ENCODE data around the gene CBLN3.
"Not testable (repeated sequence)": the region's sequence is repeated elsewhere in the genome, so short reads cannot be mapped to it uniquely, and the experiment has no call there.

The CBLN3 gene

DNA sequence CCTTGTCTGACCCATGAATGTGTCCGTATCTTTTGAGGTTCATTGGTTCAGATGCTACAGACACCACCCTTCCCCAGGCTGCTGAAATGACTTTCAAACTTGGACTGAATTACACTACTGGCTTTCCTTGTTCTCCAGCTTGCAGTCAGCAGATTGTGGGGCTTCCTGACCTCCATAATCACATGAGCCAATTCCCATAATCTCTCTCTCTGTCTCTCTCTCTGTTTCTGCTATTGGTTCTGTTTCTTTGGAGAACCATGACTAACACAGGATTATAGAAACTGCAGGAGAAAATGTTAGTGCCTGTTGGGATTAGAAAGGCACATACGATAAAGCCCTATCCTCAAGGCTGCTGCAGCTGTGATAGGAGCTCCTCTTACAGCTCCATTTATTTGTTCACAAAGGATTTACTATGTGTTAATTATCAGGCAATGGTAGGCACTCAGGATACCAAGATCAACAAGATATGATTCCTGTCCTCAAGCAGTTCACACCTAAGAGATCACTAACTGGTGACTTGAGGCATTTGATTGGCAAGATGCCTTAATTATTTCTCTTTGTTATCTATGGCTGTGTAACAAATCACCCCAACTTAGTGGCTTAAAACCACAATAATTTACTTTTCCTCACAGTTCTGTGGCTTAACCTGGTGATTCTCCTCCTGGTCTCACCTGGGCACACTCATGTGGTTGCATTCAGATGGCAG, 40.8 kb downstream of the CBLN3 start (continued):
- TF ChIP-seq, protein P1, sequence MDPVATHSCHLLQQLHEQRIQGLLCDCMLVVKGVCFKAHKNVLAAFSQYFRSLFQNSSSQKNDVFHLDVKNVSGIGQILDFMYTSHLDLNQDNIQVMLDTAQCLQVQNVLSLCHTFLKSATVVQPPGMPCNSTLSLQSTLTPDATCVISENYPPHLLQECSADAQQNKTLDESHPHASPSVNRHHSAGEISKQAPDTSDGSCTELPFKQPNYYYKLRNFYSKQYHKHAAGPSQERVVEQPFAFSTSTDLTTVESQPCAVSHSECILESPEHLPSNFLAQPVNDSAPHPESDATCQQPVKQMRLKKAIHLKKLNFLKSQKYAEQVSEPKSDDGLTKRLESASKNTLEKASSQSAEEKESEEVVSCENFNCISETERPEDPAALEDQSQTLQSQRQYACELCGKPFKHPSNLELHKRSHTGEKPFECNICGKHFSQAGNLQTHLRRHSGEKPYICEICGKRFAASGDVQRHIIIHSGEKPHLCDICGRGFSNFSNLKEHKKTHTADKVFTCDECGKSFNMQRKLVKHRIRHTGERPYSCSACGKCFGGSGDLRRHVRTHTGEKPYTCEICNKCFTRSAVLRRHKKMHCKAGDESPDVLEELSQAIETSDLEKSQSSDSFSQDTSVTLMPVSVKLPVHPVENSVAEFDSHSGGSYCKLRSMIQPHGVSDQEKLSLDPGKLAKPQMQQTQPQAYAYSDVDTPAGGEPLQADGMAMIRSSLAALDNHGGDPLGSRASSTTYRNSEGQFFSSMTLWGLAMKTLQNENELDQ (tag by site-specific recombination; IDR thresholded peaks at IDR 0.05; ENCODE audit: low read depth), result no peak
- TF ChIP-seq ZNF629 (tag by site-specific recombination; IDR thresholded peaks at IDR 0.05), result no peak
- TF ChIP-seq ZNF664 (tag by site-specific recombination; IDR thresholded peaks at IDR 0.05), result no peak
- no peak for TF ChIP-seq KLF16 (tag by site-specific recombination; IDR thresholded peaks at IDR 0.05)
- TF ChIP-seq ZBTB20 (tag by site-specific recombination; IDR thresholded peaks at IDR 0.05), result no peak
- TF ChIP-seq ZNF76 (tag by site-specific recombination; IDR thresholded peaks at IDR 0.05; ENCODE audit: borderline replicate concordance, low read depth), result no peak
- TF ChIP-seq ZFP37 (tag by site-specific recombination; IDR thresholded peaks at IDR 0.05), result no peak
- no peak for TF ChIP-seq ZNF341 (tag by site-specific recombination; IDR thresholded peaks at IDR 0.05; ENCODE audit: low read depth)
- peak; percentile 19; the same call in 1 of the 2 replicates for TF ChIP-seq OSR2 (tag by site-specific recombination; IDR thresholded peaks at IDR 0.05)
- no peak for TF ChIP-seq KLF10 (tag by site-specific recombination; IDR thresholded peaks at IDR 0.05)
- peak; percentile 36 for TF ChIP-seq ZBTB8A (tag by site-specific recombination; IDR thresholded peaks at IDR 0.05)
- no peak for TF ChIP-seq ZNF530 (tag by site-specific recombination; IDR thresholded peaks at IDR 0.05; ENCODE audit: low read depth)
- TF ChIP-seq ZNF140 (tag by site-specific recombination; IDR thresholded peaks at IDR 0.05), result no peak
- TF ChIP-seq ZNF366 (tag by site-specific recombination; conservative IDR thresholded peaks at IDR 0.05), result no peak
- TF ChIP-seq, protein P2, sequence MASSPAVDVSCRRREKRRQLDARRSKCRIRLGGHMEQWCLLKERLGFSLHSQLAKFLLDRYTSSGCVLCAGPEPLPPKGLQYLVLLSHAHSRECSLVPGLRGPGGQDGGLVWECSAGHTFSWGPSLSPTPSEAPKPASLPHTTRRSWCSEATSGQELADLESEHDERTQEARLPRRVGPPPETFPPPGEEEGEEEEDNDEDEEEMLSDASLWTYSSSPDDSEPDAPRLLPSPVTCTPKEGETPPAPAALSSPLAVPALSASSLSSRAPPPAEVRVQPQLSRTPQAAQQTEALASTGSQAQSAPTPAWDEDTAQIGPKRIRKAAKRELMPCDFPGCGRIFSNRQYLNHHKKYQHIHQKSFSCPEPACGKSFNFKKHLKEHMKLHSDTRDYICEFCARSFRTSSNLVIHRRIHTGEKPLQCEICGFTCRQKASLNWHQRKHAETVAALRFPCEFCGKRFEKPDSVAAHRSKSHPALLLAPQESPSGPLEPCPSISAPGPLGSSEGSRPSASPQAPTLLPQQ (tag by site-specific recombination; IDR thresholded peaks at IDR 0.05), result no peak
- no peak for TF ChIP-seq EGR2 (tag by site-specific recombination; IDR thresholded peaks at IDR 0.05; ENCODE audit: low read depth)
- TF ChIP-seq, protein P3, sequence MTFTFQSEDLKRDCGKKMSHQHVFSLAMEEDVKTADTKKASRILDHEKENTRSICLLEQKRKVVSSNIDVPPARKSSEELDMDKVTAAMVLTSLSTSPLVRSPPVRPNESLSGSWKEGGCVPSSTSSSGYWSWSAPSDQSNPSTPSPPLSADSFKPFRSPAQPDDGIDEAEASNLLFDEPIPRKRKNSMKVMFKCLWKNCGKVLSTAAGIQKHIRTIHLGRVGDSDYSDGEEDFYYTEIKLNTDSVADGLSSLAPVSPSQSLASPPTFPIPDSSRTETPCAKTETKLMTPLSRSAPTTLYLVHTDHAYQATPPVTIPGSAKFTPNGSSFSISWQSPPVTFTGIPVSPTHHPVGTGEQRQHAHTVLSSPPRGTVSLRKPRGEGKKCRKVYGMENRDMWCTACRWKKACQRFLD (tag by site-specific recombination; IDR thresholded peaks at IDR 0.05), result no peak
- TF ChIP-seq ZNF561 (tag by site-specific recombination; IDR thresholded peaks at IDR 0.05; ENCODE audit: borderline replicate concordance), result no peak
- TF ChIP-seq ZBTB17 (tag by site-specific recombination; IDR thresholded peaks at IDR 0.05), result peak; percentile 12; the same call in 1 of the 2 replicates
- no peak for TF ChIP-seq ZNF596 (tag by site-specific recombination; IDR thresholded peaks at IDR 0.05)

DNA sequence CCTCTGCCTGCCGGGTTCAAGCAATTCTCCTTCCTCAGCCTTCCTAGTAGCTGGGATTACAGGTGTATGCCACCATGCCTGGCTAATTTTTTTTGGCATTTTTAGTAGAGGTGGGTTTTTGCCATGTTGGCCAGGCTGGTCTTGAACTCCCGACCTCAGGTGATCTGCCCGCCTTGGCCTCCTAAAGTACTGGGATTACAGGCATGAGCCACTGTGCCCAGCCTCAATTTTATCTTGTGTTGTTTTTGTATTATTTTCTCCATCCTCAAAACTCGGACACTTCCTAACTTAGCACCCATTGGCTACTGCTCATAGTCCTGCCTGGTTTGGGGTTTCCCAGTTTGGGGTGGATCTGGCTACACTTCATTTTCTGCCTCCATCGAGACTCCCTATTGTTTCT, 41.9 kb downstream of the CBLN3 start:
- H3K9me3 ChIP-seq (ENCODE audit: control insufficient read depth, insufficient read depth, low read depth, low read length); H3K27ac ChIP-seq (ENCODE audit: extremely low read depth, low read depth, low read length); H3K4me1 ChIP-seq (ENCODE audit: control insufficient read depth, insufficient read depth, low read length); H3K36me3 ChIP-seq (ENCODE audit: control insufficient read depth in 2 of 2, insufficient read depth in 1 of 2, low read length in 2 of 2); H3K4me3 ChIP-seq (ENCODE audit: low read depth, low read length); CTCF ChIA-PET; POLR2A ChIA-PET: not testable (repeated sequence)

DNA sequence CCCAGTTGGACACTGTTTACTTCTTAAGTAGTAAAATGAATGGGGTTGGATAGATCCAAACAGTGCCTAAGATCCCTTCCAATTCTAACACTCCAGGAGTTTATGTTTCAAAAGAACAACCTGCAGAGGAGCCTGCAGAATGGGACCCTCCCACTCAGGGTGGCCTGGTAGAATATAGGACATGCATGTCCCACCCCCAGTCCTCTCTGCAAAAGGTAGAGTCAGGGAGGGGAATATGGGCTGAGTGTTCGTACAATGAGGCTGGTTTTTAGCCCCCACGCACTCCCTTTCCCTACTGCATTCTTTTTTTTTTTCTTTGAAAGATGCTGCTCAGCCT, 42.5 kb downstream of the CBLN3 start:
- no peak overlapping the region for H3K4me3 ChIP-seq (ENCODE audit: low read depth, low read length)
- ChIA-PET CTCF (interaction anchor here (0.6 to 1.5 kb wide), 2 partner anchors 44 to 109 kb away, joined by 4 to 5 read pairs; no protein-coding TSS in a partner anchor), POLR2A (no interaction called here)
- H3K27ac ChIP-seq (ENCODE audit: extremely low read depth, low read depth, low read length), result no peak overlapping the region
- H3K4me1 ChIP-seq (ENCODE audit: control insufficient read depth, insufficient read depth, low read length), result peaks cover 6% of the 10 kb centered on the region
- no peaks in the 10 kb centered on the region for H3K9me3 ChIP-seq (ENCODE audit: control insufficient read depth, insufficient read depth, low read depth, low read length)
- H3K36me3 ChIP-seq (ENCODE audit: control insufficient read depth in 2 of 2, insufficient read depth in 1 of 2, low read length in 2 of 2), result no peaks in the 10 kb centered on the region
- TF ChIP-seq, protein P4, sequence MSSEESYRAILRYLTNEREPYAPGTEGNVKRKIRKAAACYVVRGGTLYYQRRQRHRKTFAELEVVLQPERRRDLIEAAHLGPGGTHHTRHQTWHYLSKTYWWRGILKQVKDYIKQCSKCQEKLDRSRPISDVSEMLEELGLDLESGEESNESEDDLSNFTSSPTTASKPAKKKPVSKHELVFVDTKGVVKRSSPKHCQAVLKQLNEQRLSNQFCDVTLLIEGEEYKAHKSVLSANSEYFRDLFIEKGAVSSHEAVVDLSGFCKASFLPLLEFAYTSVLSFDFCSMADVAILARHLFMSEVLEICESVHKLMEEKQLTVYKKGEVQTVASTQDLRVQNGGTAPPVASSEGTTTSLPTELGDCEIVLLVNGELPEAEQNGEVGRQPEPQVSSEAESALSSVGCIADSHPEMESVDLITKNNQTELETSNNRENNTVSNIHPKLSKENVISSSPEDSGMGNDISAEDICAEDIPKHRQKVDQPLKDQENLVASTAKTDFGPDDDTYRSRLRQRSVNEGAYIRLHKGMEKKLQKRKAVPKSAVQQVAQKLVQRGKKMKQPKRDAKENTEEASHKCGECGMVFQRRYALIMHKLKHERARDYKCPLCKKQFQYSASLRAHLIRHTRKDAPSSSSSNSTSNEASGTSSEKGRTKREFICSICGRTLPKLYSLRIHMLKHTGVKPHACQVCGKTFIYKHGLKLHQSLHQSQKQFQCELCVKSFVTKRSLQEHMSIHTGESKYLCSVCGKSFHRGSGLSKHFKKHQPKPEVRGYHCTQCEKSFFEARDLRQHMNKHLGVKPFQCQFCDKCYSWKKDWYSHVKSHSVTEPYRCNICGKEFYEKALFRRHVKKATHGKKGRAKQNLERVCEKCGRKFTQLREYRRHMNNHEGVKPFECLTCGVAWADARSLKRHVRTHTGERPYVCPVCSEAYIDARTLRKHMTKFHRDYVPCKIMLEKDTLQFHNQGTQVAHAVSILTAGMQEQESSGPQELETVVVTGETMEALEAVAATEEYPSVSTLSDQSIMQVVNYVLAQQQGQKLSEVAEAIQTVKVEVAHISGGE (tag by site-specific recombination; conservative IDR thresholded peaks at IDR 0.05; ENCODE audit: low read depth), result no peak
- TF ChIP-seq HOXD13 (CRISPR knock-in tag; IDR thresholded peaks at IDR 0.05; ENCODE audit: borderline replicate concordance), result no peak
- TF ChIP-seq ZNF830 (tag by site-specific recombination; IDR thresholded peaks at IDR 0.05; ENCODE audit: low read depth), result no peak
- no peak for TF ChIP-seq ZNF292 (tag by site-specific recombination; IDR thresholded peaks at IDR 0.05; ENCODE audit: borderline replicate concordance, low read depth)
